Activated gamma-delta T cell treated with Interleukin-2 at 50 U/mL for 16 hours (primary cell): Measurements from ENCODE around the gene ATP6AP2.

Experiments used
- DNase-seq: peaks from one replicate; pipeline ENCODE4 v3.0.0-alpha.2; 2020

The ATP6AP2 gene

DNA sequence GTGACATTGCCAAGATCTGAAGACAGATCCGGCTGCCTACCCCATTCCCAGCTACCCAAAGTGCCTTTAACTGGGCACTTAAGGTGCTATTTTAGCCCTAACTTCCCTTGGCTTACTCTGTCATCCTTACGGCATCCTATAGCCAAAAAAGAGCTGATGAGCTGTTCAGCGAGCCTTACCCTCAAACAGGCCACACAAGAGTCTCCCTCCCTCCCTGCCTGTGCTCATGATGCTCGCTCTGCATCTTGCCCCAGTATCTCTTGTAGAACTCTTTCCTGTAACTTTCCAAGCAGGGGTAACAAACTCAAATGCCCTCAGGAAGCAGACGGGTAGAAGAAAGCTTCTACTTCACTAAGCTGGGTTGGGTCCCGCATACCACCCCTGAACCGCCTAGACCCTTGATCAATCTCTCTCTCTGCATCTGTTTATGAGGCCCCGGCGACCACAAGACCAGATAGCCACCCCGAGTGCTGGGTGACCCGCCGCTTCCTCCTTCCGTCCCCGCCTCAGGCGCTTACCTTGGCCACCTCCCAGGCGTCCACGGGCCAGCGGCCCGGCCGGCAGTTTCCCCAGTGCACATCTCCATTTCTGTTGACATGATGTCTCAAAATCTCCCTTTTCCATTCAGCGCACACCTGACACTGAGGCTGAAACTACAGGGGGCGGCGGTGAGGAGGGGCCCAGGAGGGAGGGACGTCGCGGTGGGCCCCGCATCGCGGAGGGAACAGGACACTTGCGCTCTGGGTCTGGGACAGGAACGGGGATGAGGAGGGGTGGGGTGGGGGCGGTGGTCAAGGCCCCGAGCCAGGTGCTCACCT is 65.9 kb downstream of the ATP6AP2 start:
- peak; percentile 27 for DNase-seq

DNA sequence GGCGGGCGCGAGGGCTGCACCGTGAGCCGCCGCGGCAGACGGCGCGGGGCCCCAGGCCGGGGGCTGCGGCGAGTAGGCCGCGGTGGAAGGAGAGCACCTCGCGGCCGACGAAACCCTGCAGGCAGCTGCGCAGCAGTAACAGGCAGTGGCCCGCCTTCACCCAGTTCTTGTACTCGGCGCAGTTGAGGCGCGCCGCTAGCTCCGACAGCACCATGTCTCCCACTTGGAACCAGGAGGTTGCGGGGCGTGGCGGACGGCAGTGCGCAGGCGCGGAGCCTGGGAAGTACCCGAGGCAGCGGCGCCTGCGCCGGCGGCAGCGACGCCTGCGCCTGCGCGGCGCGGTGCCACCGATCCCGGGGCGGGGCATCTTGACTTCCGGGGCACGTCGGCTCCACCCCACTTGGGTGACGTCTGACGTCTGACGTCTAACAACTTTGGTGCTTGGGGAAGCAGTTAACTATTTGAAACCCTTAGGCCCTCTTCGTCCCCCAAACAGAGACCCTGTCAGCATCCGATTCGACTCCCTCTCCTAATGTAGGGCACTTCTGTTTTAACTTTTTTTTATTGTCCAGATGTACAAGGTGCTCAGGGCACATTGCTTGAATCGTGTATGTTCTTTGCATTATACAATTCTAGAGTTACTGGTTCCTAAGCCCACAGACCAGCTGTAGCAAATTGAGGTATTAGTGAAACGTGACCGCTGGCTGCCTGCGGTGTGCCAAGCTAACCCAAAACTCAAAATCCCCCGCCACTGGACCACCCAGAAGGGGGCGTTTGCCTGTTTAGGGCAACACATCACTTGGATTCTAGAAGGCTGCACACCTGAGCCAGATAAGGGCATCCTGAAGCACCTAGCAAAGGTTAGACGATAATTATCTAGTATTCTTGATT is 66.8 kb downstream of the ATP6AP2 start, which contains the start of gene CXorf38:
TSS of gene CXorf38 (minus strand) at position 255 of the 891 bp plus-strand sequence. CDS start at position 214, 41 bp downstream.
- peak; percentile 95 for DNase-seq

GRCh38 chrX:40651620-40652223 is 71.0 kb downstream of the ATP6AP2 start:
- peak; percentile 83 for DNase-seq

- no peak for DNase-seq
Measured at GRCh38 chrX:40652664-40653063, 71.9 kb downstream of the ATP6AP2 start.

GRCh38 chrX:40653535-40653934 is 72.8 kb downstream of the ATP6AP2 start:
- DNase-seq = no peak
